SK-N-SH (cell line): Measurements from ENCODE around the gene PLA2G3. TPM values are rescaled to one million over a fixed set of nuclear protein-coding genes. Genes with fewer than 3 reads are reported as not detected.

ENCODE experiments used
- CTCF ChIA-PET: fragments of 300-600, 350-600 bp; formaldehyde crosslinking; extraction: SDS; loops from one replicate; lab custom pipeline; 2021; lab: Yijun Ruan, JAX
- POLR2A ChIA-PET: fragments of 350-600 bp; sonication (Branson Sonifier 250); formaldehyde crosslinking; extraction: SDS; loops from one replicate; lab custom pipeline; 2020; ENCODE audit warnings: antibody characterized with exemption, inconsistent platforms; lab: Yijun Ruan, JAX
- DNase-seq: peaks from one replicate; pipeline ENCODE4 v3.0.0; 2012
- H2AFZ ChIP-seq: fragments of 200-600 bp; sonication (generic); 2 replicates; pipeline ENCODE4 v1.8.1; 2016; ENCODE audit warnings: antibody characterized with exemption, mild to moderate bottlenecking, low read depth
- H3F3A ChIP-seq: fragments of 200-600 bp; sonication (generic); replicated peaks from 2 replicates; pipeline ENCODE3; 2016; ENCODE audit warnings: antibody characterized with exemption, mild to moderate bottlenecking; ENCODE audit not compliant: insufficient read depth
- H3K27ac ChIP-seq, 2 experiments: fragments of 200-500 bp in 1 of 2; fragments of 200-600 bp in 1 of 2; sonication (Bioruptor generic) in 1 of 2; sonication (generic), shearing (Covaris generic) in 1 of 2; 2 replicates each; pipeline versions ENCODE4 v1.5.1 to v1.6.1; 2014 to 2016; ENCODE audit warnings: low read depth in 2 of 2, inconsistent platforms in 1 of 2, low read length in 1 of 2, mild to moderate bottlenecking in 1 of 2, mixed read lengths in 1 of 2
- H3K27me3 ChIP-seq: fragments of 200-600 bp; sonication (generic), shearing (Covaris generic); 2 replicates; pipeline ENCODE4 v1.6.1; 2016; ENCODE audit warnings: mixed run types; ENCODE audit not compliant: insufficient read depth
- H3K36me3 ChIP-seq, 2 experiments: fragments of 200-500 bp in 1 of 2; fragments of 200-600 bp in 1 of 2; sonication (Bioruptor generic) in 1 of 2; sonication (generic) in 1 of 2; replicated peaks in 1 of 2; 2 replicates each; pipeline versions ENCODE3 to v1.5.1; 2014 to 2016; ENCODE audit warnings: low read length in 1 of 2, mild to moderate bottlenecking in 1 of 2; ENCODE audit not compliant: insufficient read depth in 2 of 2, control insufficient read depth in 1 of 2
- H3K4me1 ChIP-seq, 2 experiments: fragments of 200-500 bp in 1 of 2; fragments of 200-600 bp in 1 of 2; sonication (Bioruptor generic) in 1 of 2; sonication (generic), shearing (Covaris generic) in 1 of 2; 2 replicates each; pipeline versions ENCODE4 v1.5.1 to v1.6.1; 2014 to 2016; ENCODE audit warnings: low read depth in 1 of 2, low read length in 1 of 2, mixed run types in 1 of 2; ENCODE audit not compliant: insufficient read depth in 2 of 2, control insufficient read depth in 1 of 2
- H3K4me2 ChIP-seq: fragments of 200-600 bp; sonication (generic), shearing (Covaris generic); 2 replicates; pipeline ENCODE4 v1.6.1; 2017; ENCODE audit warnings: mixed run types
- H3K4me3 ChIP-seq, 2 experiments: fragments of 200-500 bp in 1 of 2; fragments of 200-600 bp in 1 of 2; sonication (Bioruptor generic) in 1 of 2; sonication (generic), shearing (Covaris generic) in 1 of 2; 2 replicates each; pipeline versions ENCODE4 v1.5.1 to v1.8.1; 2014 to 2016; ENCODE audit warnings: low read depth in 2 of 2, inconsistent platforms in 1 of 2, low read length in 1 of 2, mild to moderate bottlenecking in 1 of 2, mixed read lengths in 1 of 2, moderate library complexity in 1 of 2
- H3K79me2 ChIP-seq: fragments of 200-600 bp; sonication (generic); 2 replicates; pipeline ENCODE4 v1.8.1; 2017; ENCODE audit warnings: mild to moderate bottlenecking; ENCODE audit not compliant: insufficient read depth
- H3K9ac ChIP-seq: fragments of 200-600 bp; sonication (generic); 2 replicates; pipeline ENCODE4 v1.6.1; 2017; ENCODE audit warnings: mixed run types
- H3K9me2 ChIP-seq: fragments of 200-600 bp; sonication (generic); 2 replicates; pipeline ENCODE4 v1.6.1; 2017; ENCODE audit warnings: mixed run types
- H3K9me3 ChIP-seq: fragments of 200-600 bp; sonication (generic); 2 replicates; pipeline ENCODE4 v1.6.1; 2017; ENCODE audit warnings: mixed run types, mild to moderate bottlenecking, moderate library complexity
- H4K20me1 ChIP-seq: fragments of 200-600 bp; sonication (generic); 2 replicates; pipeline ENCODE4 v1.6.1; 2017; ENCODE audit warnings: mild to moderate bottlenecking, mixed run types; ENCODE audit not compliant: insufficient read depth
- EP300 ChIP-seq, 2 experiments: IDR thresholded peaks; 2 replicates each; pipeline versions ENCODE4 v1.4.0 to v1.6.1; 2012; ENCODE audit warnings: borderline replicate concordance in 1 of 2, low read depth in 1 of 2, low read length in 1 of 2
- EZH2phosphoT487 ChIP-seq: fragments of 200-600 bp; sonication (generic); IDR thresholded peaks from 2 replicates; pipeline ENCODE4 v1.6.1; 2017; ENCODE audit warnings: low read depth, mixed run types, mild to moderate bottlenecking, antibody characterized with exemption, moderate library complexity, borderline replicate concordance
- FOXJ3 ChIP-seq: sonication (generic); formaldehyde crosslinking; IDR thresholded peaks from 2 replicates; pipeline ENCODE4 v1.5.1; 2020; ENCODE audit warnings: mild to moderate bottlenecking, missing genetic modification reagents
- FOXM1 ChIP-seq: IDR thresholded peaks from 2 replicates; pipeline ENCODE4 v1.4.0; 2012; ENCODE audit warnings: low read depth, mild to moderate bottlenecking
- GATA2 ChIP-seq: sonication (generic); formaldehyde crosslinking; IDR thresholded peaks from 2 replicates; pipeline ENCODE4 v1.5.0; 2020; ENCODE audit warnings: mild to moderate bottlenecking, missing genetic modification reagents
- IRF3 ChIP-seq: fragments of 150-350 bp; IDR thresholded peaks from 2 replicates; pipeline ENCODE4 v1.6.1; 2016; ENCODE audit warnings: mild to moderate bottlenecking, low read depth, low read length
- JUND ChIP-seq: IDR thresholded peaks from 2 replicates; pipeline ENCODE4 v1.4.0; 2012
- MAX ChIP-seq: IDR thresholded peaks from 2 replicates; pipeline ENCODE4 v1.4.0; 2012; ENCODE audit warnings: low read depth
- MEF2A ChIP-seq: IDR thresholded peaks from 2 replicates; pipeline ENCODE4 v1.4.0; 2012; ENCODE audit warnings: low read depth, borderline replicate concordance
- NFIC ChIP-seq: IDR thresholded peaks from 2 replicates; pipeline ENCODE4 v1.4.0; 2012; ENCODE audit warnings: borderline replicate concordance
- PBX3 ChIP-seq: IDR thresholded peaks from 2 replicates; pipeline ENCODE4; 2012
- TCF12 ChIP-seq: IDR thresholded peaks from 2 replicates; pipeline ENCODE4 v1.4.0; 2012
- USF1 ChIP-seq: IDR thresholded peaks from 2 replicates; pipeline ENCODE4 v1.4.0; 2012; ENCODE audit warnings: low read depth, borderline replicate concordance
- YY1 ChIP-seq: IDR thresholded peaks from 2 replicates; pipeline ENCODE4 v1.4.0; 2012; ENCODE audit warnings: low read depth, mild to moderate bottlenecking
- WGBS: methylation state at CpG from one replicate; pipeline ENCODE4 v1.1.6; 2017; ENCODE audit warnings: low lambda C conversion rate; 5-methylcytosine and 5-hydroxymethylcytosine counted together
- polyA plus RNA-seq, 3 experiments: library from polyadenylated mRNA; depleted of rRNA; stranded (reverse); fragments of >200 nt; gene quantifications; 2 replicates each; pipeline ENCODE4 v1.2.3, GENCODE V29; 2012

The PLA2G3 gene
- polyA plus RNA-seq, 1 of the 3 experiments (the other 2 are of a cell fraction): not detected

- peaks cover 0 to 6% of the 10 kb centered on the region in 2 experiments; a peak in 2 of 4 replicates for H3K4me1 ChIP-seq
Observed at GRCh38 chr22:31136155-31136554, 4.2 kb downstream of the PLA2G3 start.

More at GRCh38 chr22:31136155-31136554, 4.2 kb downstream of the PLA2G3 start:
- Histone ChIP-seq H3K4me3 (no peak overlapping the region), H4K20me1 (no peaks in the 10 kb centered on the region), H3K9me2 (no peaks in the 10 kb centered on the region), H3K27ac (no peak overlapping the region), H2AFZ (no peak overlapping the region), H3K9ac (no peak overlapping the region), H3K27me3 (peaks cover 4% of the 10 kb centered on the region; the same call in 1 of the 2 replicates), H3F3A (no peaks in the 10 kb centered on the region), H3K9me3 (no peaks in the 10 kb centered on the region)
- CTCF ChIA-PET: interaction anchor here (1.1 to 3.3 kb wide), 5 partner anchors 9 to 50 kb away, joined by 3 to 14 read pairs (median 10); partner anchors contain the start of gene SELENOM
- TF ChIP-seq USF1: no peak
- TF ChIP-seq MEF2A: no peak
- TF ChIP-seq JUND: no peak
- no peak for TF ChIP-seq MAX
- TF ChIP-seq YY1: no peak
- TF ChIP-seq EZH2phosphoT487: no peak
- no peak for TF ChIP-seq GATA2 (CRISPR knock-in tag)
- TF ChIP-seq FOXJ3 (CRISPR knock-in tag): no peak
- no peak for TF ChIP-seq EP300 (IDR thresholded peaks at IDR 0.05; ENCODE audit: borderline replicate concordance in 1 of 2, low read depth in 1 of 2, low read length in 1 of 2)
- TF ChIP-seq TCF12: no peak
- TF ChIP-seq NFIC: no peak
- no peak for TF ChIP-seq PBX3
- no peak for TF ChIP-seq IRF3
- TF ChIP-seq FOXM1: no peak
- TF ChIP-seq, all 33 proteins: peak for 0
- H3K79me2 ChIP-seq: no peaks in the 10 kb centered on the region
- no peak for DNase-seq
- H3K4me2 ChIP-seq: no peak overlapping the region
- no peaks in the 10 kb centered on the region for H3K36me3 ChIP-seq
- POLR2A ChIA-PET: interaction anchor here (0.6 to 1.7 kb wide), 3 partner anchors 8 to 51 kb away, joined by 3 to 5 read pairs (median 3); no protein-coding TSS in a partner anchor
- 80% methylated on average over 9 of the region's 9 CpGs for WGBS
